ENCODE results near the gene GBE1. TPM values are rescaled to one million over a fixed set of nuclear protein-coding genes. Genes with fewer than 3 reads are reported as not detected.
A peak's percentile ranks its signal among the peaks of the same experiment; 100 is the strongest.
"Not testable (repeated sequence)": the region's sequence is repeated elsewhere in the genome, so short reads cannot be mapped to it uniquely, and the experiment has no call there.

The GBE1 gene
- total RNA-seq (2014; rRNA removed; shearing (Covaris generic)), result 29.5 and 35.4 TPM in 2 replicates

DNA sequence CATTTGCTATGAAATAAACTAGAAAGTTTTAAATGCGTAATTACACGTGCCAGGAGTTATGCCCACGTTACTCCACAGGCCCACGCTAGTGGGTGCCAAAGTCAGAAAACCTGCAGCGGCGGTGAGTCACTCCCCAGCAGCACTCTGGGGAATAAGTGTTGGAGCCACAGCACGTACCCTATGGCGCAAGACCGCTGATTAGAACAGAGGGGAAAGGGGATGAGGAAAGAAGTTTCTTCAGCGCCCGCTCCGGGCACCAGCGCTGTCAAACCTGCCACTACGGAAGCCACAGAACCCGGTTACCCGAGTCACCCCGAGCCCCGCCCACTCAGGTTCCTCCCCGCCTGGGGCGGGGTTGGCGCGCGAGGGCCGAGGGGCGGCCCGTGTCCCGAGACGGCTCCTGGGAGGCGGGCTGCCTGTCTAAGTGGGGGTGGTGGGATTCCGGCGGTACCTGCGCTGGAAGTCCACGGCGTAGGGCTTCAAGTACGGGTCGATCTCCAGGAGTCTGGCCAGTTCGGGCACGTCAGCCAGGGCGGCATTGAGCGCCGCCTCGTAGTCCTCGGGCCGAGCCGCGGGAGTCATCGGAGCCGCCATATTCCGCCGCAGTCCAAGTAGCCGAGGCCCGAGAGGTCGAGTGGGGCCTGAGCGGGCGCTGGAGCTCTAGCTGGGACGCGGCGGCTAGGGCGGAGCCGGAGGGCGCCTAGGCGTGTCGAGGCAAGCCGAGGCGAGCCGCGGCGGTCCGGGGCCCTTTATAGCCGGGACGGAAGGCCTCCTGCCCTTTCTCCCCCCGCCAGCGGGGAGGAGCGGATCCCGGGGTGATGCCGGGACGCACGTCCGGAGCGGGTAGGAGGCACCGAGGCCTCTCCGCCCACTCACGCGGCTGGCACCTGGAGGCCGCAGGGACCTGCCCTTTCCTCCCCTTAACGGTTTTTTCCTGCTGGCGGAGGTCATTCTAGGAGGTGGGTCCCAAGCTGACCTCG lies at the start of gene GBE1:
TSS of gene GBE1 (minus strand) at position 722 of the 980 bp plus-strand sequence. CDS start at position 594, 128 bp downstream.
- H3K27me3 ChIP-seq, result no peaks in the 10 kb centered on the region
- no peaks in the 10 kb centered on the region for H3K9me3 ChIP-seq (replicated peaks)
- H3K27ac ChIP-seq, result peak within 1 kb of the TSS; percentile 99
- H3K36me3 ChIP-seq, result 0 out of 2 replicates have a peak, but pooled peaks cover 6% of the 10 kb centered on the region
- no peaks in the 10 kb centered on the region; the same call in 1 of the 2 replicates for H3K4me1 ChIP-seq
- DNase-seq, result peak; percentile 91 to 92
- H3K4me3 ChIP-seq, result peak within 1 kb of the TSS; percentile 83

DNA sequence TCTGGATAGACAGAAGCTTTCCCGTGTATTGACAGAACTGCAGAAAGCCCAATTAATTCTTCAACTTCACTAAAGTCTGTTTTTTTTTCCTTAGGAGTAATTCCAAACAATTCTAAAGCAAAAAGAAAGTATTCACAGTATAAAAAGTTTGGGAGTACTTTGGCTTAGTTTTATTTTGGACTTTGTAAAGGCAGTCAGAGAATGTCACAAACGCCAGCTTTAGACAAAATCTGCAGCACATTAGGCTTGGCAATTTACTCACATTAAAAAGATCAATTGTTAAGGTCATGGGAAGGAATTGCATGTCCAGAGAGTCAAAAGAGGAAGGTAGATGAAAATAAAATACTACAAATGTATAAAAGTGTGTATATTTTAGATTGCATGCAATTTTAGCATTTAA lies 47.5 kb upstream of the GBE1 start:
- Histone ChIP-seq H3K27ac (no peak overlapping the region), H3K9me3 (replicated peaks) (no peaks in the 10 kb centered on the region), H3K27me3 (no peaks in the 10 kb centered on the region), H3K4me3 (no peak overlapping the region), H3K4me1 (no peaks in the 10 kb centered on the region), H3K36me3 (no peaks in the 10 kb centered on the region)
- no peak for DNase-seq

- Histone ChIP-seq H3K27ac (no peak overlapping the region), H3K9me3 (replicated peaks) (no peaks in the 10 kb centered on the region), H3K27me3 (no peaks in the 10 kb centered on the region), H3K4me1 (no peaks in the 10 kb centered on the region), H3K36me3 (no peaks in the 10 kb centered on the region), H3K4me3 (no peak overlapping the region)
- peak in 1 of 2 experiments; percentile 17 for DNase-seq
Observed at GRCh38 chr3:81799403-81799802, 38.0 kb upstream of the GBE1 start.

GRCh38 chr3:81793410-81793809 lies 32.0 kb upstream of the GBE1 start:
- no peaks in the 10 kb centered on the region for H3K4me1 ChIP-seq
- no peaks in the 10 kb centered on the region for H3K27me3 ChIP-seq
- no peak overlapping the region for H3K4me3 ChIP-seq
- DNase-seq, result no peak
- no peaks in the 10 kb centered on the region for H3K36me3 ChIP-seq
- H3K9me3 ChIP-seq (replicated peaks), result no peaks in the 10 kb centered on the region
- no peak overlapping the region for H3K27ac ChIP-seq

DNA sequence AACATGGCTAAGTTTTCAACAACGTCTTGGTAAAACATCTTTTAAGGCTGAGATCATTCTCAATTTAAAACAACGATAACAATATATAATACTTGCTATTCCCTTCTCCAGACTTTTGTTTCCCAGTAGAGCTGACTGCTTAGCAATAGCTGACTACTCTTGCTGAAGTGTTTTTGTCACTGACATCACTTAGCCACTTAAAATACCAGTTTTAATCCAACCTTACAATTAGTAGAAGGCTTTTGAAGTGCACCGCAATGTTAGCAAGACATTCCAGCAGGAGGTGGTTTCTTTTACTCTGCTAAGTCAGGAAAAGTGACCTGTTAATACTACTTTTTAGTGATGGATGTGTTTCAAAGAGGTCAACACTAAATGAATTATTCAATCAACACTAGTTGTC lies 28.7 kb upstream of the GBE1 start:
- no peaks in the 10 kb centered on the region for H3K9me3 ChIP-seq (replicated peaks)
- no peak overlapping the region for H3K4me3 ChIP-seq
- H3K27ac ChIP-seq, result no peak overlapping the region
- no peak for DNase-seq
- no peaks in the 10 kb centered on the region for H3K36me3 ChIP-seq
- no peaks in the 10 kb centered on the region for H3K4me1 ChIP-seq
- no peaks in the 10 kb centered on the region for H3K27me3 ChIP-seq

- Histone ChIP-seq H3K36me3 (no peaks in the 10 kb centered on the region), H3K9me3 (replicated peaks) (no peaks in the 10 kb centered on the region), H3K27ac (no peak overlapping the region), H3K4me3 (no peak overlapping the region), H3K27me3 (no peaks in the 10 kb centered on the region), H3K4me1 (no peaks in the 10 kb centered on the region)
- DNase-seq, result no peak
Observed at GRCh38 chr3:81789691-81790090, 28.2 kb upstream of the GBE1 start.

- no peaks in the 10 kb centered on the region for H3K9me3 ChIP-seq (replicated peaks)
- DNase-seq, result no peak
Observed at GRCh38 chr3:81788610-81789009, 27.2 kb upstream of the GBE1 start.

GRCh38 chr3:81788044-81788443 lies 26.6 kb upstream of the GBE1 start:
- no peak overlapping the region for H3K4me3 ChIP-seq
- no peaks in the 10 kb centered on the region for H3K9me3 ChIP-seq (replicated peaks)
- DNase-seq, result no peak
- H3K27ac ChIP-seq, result no peak overlapping the region
- no peaks in the 10 kb centered on the region for H3K4me1 ChIP-seq
- no peaks in the 10 kb centered on the region for H3K27me3 ChIP-seq
- H3K36me3 ChIP-seq, result no peaks in the 10 kb centered on the region

More at GRCh38 chr3:81788610-81789009, 27.2 kb upstream of the GBE1 start:
- H3K4me1 ChIP-seq, result no peaks in the 10 kb centered on the region
- no peaks in the 10 kb centered on the region for H3K27me3 ChIP-seq
- no peaks in the 10 kb centered on the region for H3K36me3 ChIP-seq
- no peak overlapping the region for H3K4me3 ChIP-seq
- no peak overlapping the region for H3K27ac ChIP-seq

DNA sequence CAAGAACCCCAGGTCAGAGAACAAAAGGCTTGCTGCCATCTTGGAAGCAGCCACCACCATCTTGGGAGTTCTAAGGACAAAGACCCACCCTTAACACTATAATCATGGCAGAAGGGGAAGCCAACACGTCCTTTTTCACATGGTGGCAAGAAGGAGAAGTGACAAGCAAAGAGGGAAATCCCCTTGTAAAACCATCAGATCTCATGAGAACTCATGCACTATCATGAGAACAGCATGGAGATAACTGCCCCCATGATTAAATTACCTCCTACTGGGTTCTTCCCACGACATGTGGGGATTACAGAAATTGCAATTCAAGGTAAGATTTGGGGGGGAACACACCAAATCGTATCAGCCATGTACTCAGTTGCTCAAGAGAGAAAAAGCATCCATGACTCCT lies 21.1 kb upstream of the GBE1 start:
- Histone ChIP-seq H3K27me3 (no peaks in the 10 kb centered on the region), H3K27ac (no peak overlapping the region), H3K36me3 (no peaks in the 10 kb centered on the region), H3K4me3 (no peak overlapping the region), H3K9me3 (replicated peaks) (no peaks in the 10 kb centered on the region), H3K4me1 (no peaks in the 10 kb centered on the region)
- DNase-seq, result no peak

GRCh38 chr3:81778678-81779182 lies 17.3 kb upstream of the GBE1 start:
- no peak overlapping the region for H3K4me3 ChIP-seq
- no peak overlapping the region for H3K27ac ChIP-seq
- H3K36me3 ChIP-seq, result no peaks in the 10 kb centered on the region
- no peaks in the 10 kb centered on the region for H3K4me1 ChIP-seq
- no peaks in the 10 kb centered on the region for H3K27me3 ChIP-seq
- no peak for DNase-seq
- no peaks in the 10 kb centered on the region for H3K9me3 ChIP-seq (replicated peaks)

DNA sequence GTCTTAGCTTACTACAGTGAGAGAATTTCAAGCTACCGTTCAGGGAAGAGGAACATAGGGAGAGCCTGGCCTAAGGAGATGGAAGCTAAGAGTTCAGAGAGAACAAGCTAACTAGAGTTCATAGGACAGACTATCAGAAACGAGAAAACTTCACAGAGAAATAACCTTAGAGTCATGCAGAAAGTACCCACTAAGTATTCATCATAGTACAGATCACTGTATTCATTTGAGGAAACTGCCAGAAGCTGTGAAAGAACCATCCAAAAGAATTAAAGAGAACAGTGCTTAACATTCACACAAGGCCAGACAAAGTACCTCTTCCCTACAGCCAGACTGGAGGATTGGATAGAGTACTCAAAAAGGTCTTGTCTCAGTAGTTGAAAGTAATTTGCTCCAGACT lies 15.2 kb upstream of the GBE1 start:
- no peak for DNase-seq

DNA sequence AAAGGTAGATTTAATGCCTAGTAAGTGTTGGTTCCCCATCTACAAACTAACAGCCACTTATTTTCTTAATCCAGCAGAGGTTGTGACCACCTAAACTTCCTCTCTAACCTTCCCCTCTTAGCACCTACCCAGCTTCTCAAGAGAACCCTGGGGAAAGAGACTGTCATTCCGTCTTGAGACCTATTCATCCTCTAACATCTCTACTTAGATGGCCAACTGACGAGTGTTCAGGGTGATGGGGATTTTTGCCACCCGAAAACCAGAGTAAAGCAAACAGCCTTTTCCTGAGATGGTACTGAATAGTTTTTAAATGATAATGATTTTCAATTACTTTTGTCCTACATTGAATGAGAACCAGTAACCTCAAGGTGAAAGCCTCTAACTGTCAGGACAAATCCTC lies 9.3 kb upstream of the GBE1 start:
- H3K4me3 ChIP-seq, result no peak overlapping the region
- no peak for DNase-seq
- no peak overlapping the region for H3K27ac ChIP-seq
- no peaks in the 10 kb centered on the region for H3K4me1 ChIP-seq
- no peaks in the 10 kb centered on the region for H3K9me3 ChIP-seq (replicated peaks)
- H3K36me3 ChIP-seq, result no peaks in the 10 kb centered on the region
- H3K27me3 ChIP-seq, result no peaks in the 10 kb centered on the region

More for the DNA sequence above, 15.2 kb upstream of the GBE1 start:
- H3K36me3 ChIP-seq, result no peaks in the 10 kb centered on the region
- H3K27me3 ChIP-seq, result no peaks in the 10 kb centered on the region
- no peak overlapping the region for H3K27ac ChIP-seq
- no peaks in the 10 kb centered on the region for H3K9me3 ChIP-seq (replicated peaks)
- no peaks in the 10 kb centered on the region for H3K4me1 ChIP-seq
- no peak overlapping the region for H3K4me3 ChIP-seq

DNA sequence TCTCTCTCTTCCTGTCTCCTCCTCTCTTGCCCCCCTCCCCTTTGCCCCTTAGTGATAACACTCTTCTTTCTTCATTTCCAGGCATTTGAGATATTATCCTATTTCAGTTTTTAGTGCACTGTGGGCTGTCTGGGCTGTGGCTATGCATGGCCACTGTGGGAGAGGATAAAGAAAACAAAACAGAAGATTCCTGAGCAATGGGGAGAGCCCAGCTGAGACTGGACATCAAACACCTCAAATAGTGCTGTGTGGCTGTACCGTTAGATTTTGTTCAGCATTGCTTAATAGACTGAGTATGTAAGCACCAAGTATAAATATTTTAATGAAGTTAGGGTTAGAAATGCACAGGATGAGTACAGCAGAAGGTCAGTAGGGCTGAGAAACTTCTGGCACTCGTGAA lies 7.9 kb upstream of the GBE1 start:
- no peak for DNase-seq

GRCh38 chr3:81767250-81767859 lies 5.9 kb upstream of the GBE1 start:
- H3K27ac ChIP-seq; H3K4me1 ChIP-seq; H3K27me3 ChIP-seq; H3K9me3 ChIP-seq (replicated peaks); H3K4me3 ChIP-seq; H3K36me3 ChIP-seq; DNase-seq: not testable (repeated sequence)

More for the DNA sequence above, 7.9 kb upstream of the GBE1 start:
- Histone ChIP-seq H3K27ac (no peak overlapping the region), H3K9me3 (replicated peaks) (no peaks in the 10 kb centered on the region), H3K4me1 (no peaks in the 10 kb centered on the region), H3K4me3 (no peak overlapping the region), H3K36me3 (no peaks in the 10 kb centered on the region), H3K27me3 (no peaks in the 10 kb centered on the region)

DNA sequence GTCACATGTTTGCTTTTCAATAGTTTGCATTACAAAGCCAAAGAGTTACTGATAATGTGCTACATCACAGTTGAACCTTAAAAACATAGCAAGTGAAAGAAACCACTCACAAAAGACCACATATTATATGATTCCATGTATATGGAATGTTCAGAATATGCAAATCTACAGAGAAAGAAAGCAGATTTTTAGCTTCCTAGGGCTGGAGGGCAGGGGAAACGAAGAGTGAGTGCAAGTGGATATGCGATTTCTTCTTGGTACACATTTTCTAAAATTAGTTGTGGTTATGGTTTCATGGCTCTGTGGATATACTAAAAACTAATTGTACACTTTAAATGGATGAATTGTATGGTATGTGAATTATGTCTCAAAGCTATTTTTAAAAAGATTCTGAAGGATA lies 4.0 kb upstream of the GBE1 start:
- Histone ChIP-seq H3K4me1 (no peaks in the 10 kb centered on the region), H3K27me3 (no peaks in the 10 kb centered on the region), H3K36me3 (no peaks in the 10 kb centered on the region), H3K4me3 (no peak overlapping the region), H3K27ac (no peak overlapping the region), H3K9me3 (replicated peaks) (no peaks in the 10 kb centered on the region)
- no peak for DNase-seq

Measured in SJCRH30 (cell line).